ENCODE measurements around the gene CSTF3. TPM values are rescaled to one million over a fixed set of nuclear protein-coding genes. Genes with fewer than 3 reads are reported as not detected.
A peak's percentile ranks its signal among the peaks of the same experiment; 100 is the strongest.

The CSTF3 gene
- total and polyA plus RNA-seq, 10 of the 15 experiments (the other 5 are each of a cell fraction or from before 2014, with no cell fraction given): 25.4 to 63.5 (median 49.5) TPM

DNA sequence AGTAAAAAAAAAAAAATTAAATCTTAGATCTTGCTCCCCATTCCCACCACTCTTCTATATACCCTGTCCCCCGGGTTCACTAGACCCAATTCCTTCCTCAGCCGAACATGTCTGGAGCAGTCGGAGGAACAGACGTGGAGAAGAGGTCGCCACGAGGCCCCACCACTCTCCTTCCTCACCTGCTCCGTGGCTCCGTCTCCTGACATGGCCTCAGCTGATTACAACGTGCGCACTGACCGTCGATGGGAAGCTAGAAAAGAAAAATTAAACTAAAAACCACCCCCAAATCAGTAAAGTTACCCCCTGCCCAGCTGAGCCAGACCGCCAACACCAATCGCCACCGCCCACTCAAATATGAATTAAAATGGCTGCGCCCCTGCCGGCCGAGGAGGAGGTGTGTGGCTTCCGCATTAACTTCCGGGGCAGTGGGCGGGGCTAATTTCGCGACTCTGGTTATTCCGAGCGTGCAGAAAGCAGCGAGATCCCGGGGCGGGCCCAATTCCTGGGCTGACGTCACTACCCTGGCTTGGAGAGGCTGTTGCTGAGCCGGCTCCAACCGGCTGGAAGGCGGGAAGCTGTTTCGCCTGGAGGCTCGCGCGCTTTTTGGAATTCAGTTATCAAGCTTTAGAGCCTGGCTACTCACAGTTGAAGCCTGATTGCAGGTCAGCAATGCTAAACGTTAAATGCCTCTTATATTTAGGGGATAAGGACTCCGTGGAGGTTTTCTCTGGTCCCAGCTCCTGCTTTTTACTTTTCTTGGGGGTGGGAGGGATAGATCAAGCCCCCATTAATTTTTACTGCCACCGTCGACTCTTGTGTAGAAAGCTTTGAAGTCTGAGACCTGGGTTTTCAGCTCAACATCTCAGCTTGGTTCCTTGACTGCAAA lies at the start of gene CSTF3 (continued):
- TF ChIP-seq, protein P1, sequence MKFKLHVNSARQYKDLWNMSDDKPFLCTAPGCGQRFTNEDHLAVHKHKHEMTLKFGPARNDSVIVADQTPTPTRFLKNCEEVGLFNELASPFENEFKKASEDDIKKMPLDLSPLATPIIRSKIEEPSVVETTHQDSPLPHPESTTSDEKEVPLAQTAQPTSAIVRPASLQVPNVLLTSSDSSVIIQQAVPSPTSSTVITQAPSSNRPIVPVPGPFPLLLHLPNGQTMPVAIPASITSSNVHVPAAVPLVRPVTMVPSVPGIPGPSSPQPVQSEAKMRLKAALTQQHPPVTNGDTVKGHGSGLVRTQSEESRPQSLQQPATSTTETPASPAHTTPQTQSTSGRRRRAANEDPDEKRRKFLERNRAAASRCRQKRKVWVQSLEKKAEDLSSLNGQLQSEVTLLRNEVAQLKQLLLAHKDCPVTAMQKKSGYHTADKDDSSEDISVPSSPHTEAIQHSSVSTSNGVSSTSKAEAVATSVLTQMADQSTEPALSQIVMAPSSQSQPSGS (IDR thresholded peaks at IDR 0.05; ENCODE audit: low read length): peak; percentile 72
- TF ChIP-seq, protein P2, sequence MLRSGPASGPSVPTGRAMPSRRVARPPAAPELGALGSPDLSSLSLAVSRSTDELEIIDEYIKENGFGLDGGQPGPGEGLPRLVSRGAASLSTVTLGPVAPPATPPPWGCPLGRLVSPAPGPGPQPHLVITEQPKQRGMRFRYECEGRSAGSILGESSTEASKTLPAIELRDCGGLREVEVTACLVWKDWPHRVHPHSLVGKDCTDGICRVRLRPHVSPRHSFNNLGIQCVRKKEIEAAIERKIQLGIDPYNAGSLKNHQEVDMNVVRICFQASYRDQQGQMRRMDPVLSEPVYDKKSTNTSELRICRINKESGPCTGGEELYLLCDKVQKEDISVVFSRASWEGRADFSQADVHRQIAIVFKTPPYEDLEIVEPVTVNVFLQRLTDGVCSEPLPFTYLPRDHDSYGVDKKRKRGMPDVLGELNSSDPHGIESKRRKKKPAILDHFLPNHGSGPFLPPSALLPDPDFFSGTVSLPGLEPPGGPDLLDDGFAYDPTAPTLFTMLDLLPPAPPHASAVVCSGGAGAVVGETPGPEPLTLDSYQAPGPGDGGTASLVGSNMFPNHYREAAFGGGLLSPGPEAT (IDR thresholded peaks at IDR 0.05; ENCODE audit: low read depth): peak; percentile 74
- peak in 1 of 2 experiments; percentile 87; a peak in 2 of 3 replicates for TF ChIP-seq EGR1 (IDR thresholded peaks at IDR 0.05; ENCODE audit: borderline replicate concordance in 1 of 2, low read depth in 2 of 2, low read length in 2 of 2)
- TF ChIP-seq RAD51 (IDR thresholded peaks at IDR 0.05): no peak
- no peak for TF ChIP-seq MTA3 (IDR thresholded peaks at IDR 0.05; ENCODE audit: borderline replicate concordance, low read length)
- TF ChIP-seq KAT2A (conservative IDR thresholded peaks at IDR 0.05; ENCODE audit: control insufficient read depth, low read depth, low read length): no peak
- 0 out of 2 replicates have a peak, but pooled peaks have one; percentile 57 for TF ChIP-seq TCF12 (IDR thresholded peaks at IDR 0.05; ENCODE audit: low read depth, low read length)
- peak; percentile 74 for TF ChIP-seq HCFC1 (IDR thresholded peaks at IDR 0.05; ENCODE audit: low read length)
- TF ChIP-seq, protein P3, sequence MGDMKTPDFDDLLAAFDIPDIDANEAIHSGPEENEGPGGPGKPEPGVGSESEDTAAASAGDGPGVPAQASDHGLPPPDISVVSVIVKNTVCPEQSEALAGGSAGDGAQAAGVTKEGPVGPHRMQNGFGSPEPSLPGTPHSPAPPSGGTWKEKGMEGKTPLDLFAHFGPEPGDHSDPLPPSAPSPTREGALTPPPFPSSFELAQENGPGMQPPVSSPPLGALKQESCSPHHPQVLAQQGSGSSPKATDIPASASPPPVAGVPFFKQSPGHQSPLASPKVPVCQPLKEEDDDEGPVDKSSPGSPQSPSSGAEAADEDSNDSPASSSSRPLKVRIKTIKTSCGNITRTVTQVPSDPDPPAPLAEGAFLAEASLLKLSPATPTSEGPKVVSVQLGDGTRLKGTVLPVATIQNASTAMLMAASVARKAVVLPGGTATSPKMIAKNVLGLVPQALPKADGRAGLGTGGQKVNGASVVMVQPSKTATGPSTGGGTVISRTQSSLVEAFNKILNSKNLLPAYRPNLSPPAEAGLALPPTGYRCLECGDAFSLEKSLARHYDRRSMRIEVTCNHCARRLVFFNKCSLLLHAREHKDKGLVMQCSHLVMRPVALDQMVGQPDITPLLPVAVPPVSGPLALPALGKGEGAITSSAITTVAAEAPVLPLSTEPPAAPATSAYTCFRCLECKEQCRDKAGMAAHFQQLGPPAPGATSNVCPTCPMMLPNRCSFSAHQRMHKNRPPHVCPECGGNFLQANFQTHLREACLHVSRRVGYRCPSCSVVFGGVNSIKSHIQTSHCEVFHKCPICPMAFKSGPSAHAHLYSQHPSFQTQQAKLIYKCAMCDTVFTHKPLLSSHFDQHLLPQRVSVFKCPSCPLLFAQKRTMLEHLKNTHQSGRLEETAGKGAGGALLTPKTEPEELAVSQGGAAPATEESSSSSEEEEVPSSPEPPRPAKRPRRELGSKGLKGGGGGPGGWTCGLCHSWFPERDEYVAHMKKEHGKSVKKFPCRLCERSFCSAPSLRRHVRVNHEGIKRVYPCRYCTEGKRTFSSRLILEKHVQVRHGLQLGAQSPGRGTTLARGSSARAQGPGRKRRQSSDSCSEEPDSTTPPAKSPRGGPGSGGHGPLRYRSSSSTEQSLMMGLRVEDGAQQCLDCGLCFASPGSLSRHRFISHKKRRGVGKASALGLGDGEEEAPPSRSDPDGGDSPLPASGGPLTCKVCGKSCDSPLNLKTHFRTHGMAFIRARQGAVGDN (IDR thresholded peaks at IDR 0.05): peak; percentile 55; the same call in 1 of the 2 replicates
- TF ChIP-seq HDAC2 (IDR thresholded peaks at IDR 0.05): no peak
- TF ChIP-seq, protein P4, sequence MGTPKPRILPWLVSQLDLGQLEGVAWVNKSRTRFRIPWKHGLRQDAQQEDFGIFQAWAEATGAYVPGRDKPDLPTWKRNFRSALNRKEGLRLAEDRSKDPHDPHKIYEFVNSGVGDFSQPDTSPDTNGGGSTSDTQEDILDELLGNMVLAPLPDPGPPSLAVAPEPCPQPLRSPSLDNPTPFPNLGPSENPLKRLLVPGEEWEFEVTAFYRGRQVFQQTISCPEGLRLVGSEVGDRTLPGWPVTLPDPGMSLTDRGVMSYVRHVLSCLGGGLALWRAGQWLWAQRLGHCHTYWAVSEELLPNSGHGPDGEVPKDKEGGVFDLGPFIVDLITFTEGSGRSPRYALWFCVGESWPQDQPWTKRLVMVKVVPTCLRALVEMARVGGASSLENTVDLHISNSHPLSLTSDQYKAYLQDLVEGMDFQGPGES (IDR thresholded peaks at IDR 0.05): no peak
- TF ChIP-seq ZNF622 (IDR thresholded peaks at IDR 0.05): no peak
- TF ChIP-seq PAX8 (IDR thresholded peaks at IDR 0.05): peak; percentile 38; the same call in 1 of the 2 replicates
- TF ChIP-seq CHD4 (IDR thresholded peaks at IDR 0.05): no peak
- TF ChIP-seq, protein P5, sequence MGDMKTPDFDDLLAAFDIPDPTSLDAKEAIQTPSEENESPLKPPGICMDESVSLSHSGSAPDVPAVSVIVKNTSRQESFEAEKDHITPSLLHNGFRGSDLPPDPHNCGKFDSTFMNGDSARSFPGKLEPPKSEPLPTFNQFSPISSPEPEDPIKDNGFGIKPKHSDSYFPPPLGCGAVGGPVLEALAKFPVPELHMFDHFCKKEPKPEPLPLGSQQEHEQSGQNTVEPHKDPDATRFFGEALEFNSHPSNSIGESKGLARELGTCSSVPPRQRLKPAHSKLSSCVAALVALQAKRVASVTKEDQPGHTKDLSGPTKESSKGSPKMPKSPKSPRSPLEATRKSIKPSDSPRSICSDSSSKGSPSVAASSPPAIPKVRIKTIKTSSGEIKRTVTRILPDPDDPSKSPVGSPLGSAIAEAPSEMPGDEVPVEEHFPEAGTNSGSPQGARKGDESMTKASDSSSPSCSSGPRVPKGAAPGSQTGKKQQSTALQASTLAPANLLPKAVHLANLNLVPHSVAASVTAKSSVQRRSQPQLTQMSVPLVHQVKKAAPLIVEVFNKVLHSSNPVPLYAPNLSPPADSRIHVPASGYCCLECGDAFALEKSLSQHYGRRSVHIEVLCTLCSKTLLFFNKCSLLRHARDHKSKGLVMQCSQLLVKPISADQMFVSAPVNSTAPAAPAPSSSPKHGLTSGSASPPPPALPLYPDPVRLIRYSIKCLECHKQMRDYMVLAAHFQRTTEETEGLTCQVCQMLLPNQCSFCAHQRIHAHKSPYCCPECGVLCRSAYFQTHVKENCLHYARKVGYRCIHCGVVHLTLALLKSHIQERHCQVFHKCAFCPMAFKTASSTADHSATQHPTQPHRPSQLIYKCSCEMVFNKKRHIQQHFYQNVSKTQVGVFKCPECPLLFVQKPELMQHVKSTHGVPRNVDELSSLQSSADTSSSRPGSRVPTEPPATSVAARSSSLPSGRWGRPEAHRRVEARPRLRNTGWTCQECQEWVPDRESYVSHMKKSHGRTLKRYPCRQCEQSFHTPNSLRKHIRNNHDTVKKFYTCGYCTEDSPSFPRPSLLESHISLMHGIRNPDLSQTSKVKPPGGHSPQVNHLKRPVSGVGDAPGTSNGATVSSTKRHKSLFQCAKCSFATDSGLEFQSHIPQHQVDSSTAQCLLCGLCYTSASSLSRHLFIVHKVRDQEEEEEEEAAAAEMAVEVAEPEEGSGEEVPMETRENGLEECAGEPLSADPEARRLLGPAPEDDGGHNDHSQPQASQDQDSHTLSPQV (IDR thresholded peaks at IDR 0.05): no peak
- no peak for TF ChIP-seq ZBED1 (IDR thresholded peaks at IDR 0.05; ENCODE audit: borderline replicate concordance)
- TF ChIP-seq BRCA1 (IDR thresholded peaks at IDR 0.05; ENCODE audit: low read depth, low read length): no peak

Data from GM12878 (cell line).